ENCODE data around the gene KRR1. TPM values are rescaled to one million over a fixed set of nuclear protein-coding genes. Genes with fewer than 3 reads are reported as not detected.
"Not testable (repeated sequence)": the region's sequence is repeated elsewhere in the genome, so short reads cannot be mapped to it uniquely, and the experiment has no call there.

Gene KRR1
- total RNA-seq, 4 donors from 2014 or later = 26.8 to 43.1 (median 34.8) TPM

DNA sequence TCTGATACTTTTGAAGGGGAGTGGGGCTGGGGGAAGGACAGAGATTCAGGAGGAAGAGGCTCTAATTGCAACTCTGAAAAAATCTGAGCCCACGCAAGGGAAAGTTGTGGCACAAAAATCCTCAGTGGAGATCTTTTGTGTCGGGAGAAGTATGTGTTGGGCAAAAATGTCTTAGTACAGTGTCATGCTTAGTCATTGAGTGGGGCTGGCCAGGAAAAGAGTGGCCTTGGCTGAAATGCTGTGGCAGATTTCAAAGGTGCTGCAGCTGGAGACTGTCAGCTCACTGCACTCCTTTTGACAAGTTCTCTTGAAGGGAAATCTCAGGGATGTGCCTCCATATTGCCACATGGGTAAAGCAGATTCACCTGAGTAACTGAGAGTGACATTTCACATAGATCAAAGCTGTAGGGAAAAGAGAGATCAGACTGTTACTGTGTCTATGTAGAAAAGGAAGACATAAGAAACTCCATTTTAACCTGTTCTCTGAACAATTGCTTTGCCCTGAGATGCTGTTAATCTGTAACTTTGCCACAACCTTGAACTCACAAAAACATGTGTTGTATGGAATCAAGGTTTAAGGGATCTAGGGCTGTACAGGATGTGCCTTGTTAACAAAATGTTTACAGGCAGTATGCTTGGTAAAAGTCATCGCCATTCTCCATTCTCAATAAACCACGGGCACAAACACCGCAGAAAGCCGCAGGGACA lies 66.8 kb downstream of the KRR1 start:
- no peak for ATAC-seq
- DNase-seq = no peak
- Histone ChIP-seq H3K27me3 (no peaks in the 10 kb centered on the region), H3K27ac (no peak overlapping the region), H3K4me3 (no peak overlapping the region), H3K4me1 (no peaks in the 10 kb centered on the region), H3K36me3 (no peaks in the 10 kb centered on the region), H3K9me3 (no peaks in the 10 kb centered on the region)
- in situ Hi-C loops (cut with MboI; ENCODE audit: low sequenced_read_pairs in 4 of 4) = no loop called here
- intact Hi-C loops (cut with DNase I; ENCODE audit: low total_unique reads) = no loop called here
- no peak for TF ChIP-seq CTCF (IDR thresholded peaks at IDR 0.05 in 4 of 5, conservative IDR thresholded peaks at IDR 0.05 in 1 of 5)
- no peak for TF ChIP-seq POLR2A (IDR thresholded peaks at IDR 0.05)

DNA sequence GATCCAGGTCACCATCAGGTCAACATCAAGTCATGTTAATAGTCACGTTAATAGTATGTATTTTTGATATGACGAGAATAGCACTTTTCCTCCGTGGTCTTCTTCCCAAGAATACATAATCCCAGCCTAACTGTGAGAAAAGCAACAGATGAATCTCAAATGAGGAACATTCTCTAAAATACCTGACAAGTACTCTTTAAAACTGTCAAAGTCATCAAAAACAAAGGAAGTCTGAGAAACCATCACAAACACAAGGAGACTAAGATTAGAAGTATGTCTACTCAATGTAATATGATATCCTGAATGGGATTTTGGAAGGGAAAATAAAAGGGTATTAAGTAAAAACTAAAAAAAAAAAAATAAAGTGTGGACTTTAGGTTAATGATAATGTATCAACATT lies 67.7 kb downstream of the KRR1 start:
- no peaks in the 10 kb centered on the region for H3K4me1 ChIP-seq
- intact Hi-C loops (cut with DNase I; ENCODE audit: low total_unique reads) = no loop called here
- no peak overlapping the region for H3K4me3 ChIP-seq
- no peaks in the 10 kb centered on the region for H3K27me3 ChIP-seq
- DNase-seq = no peak
- H3K9me3 ChIP-seq = no peaks in the 10 kb centered on the region
- in situ Hi-C loops (cut with MboI; ENCODE audit: low sequenced_read_pairs in 4 of 4) = no loop called here
- no peak for ATAC-seq
- TF ChIP-seq POLR2A (IDR thresholded peaks at IDR 0.05) (no peak), CTCF (IDR thresholded peaks at IDR 0.05 in 4 of 5, conservative IDR thresholded peaks at IDR 0.05 in 1 of 5) (no peak)
- H3K36me3 ChIP-seq = no peaks in the 10 kb centered on the region
- H3K27ac ChIP-seq = no peak overlapping the region

DNA sequence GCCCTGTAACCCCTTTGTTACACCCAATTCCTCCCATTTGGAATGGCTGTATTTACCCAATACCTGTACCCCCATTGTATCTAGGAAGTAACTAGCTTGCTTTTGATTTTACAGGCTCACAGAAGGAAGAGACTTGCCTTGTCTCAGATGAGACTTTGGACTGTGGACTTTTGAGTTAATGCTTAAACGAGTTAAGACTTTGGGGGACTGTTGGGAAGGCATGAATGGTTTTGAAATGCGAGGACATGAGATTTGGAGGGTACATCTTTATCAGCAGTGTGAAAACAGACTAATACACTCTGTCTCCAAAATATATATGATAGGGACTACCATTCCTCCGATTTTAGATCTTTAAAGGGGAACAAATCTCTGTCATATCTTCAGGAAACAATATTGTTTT lies 69.0 kb downstream of the KRR1 start:
- intact Hi-C loops (cut with DNase I; ENCODE audit: low total_unique reads); in situ Hi-C loops (cut with MboI; ENCODE audit: low sequenced_read_pairs in 4 of 4); H3K4me1 ChIP-seq; DNase-seq; H3K4me3 ChIP-seq; H3K27me3 ChIP-seq; H3K27ac ChIP-seq; H3K9me3 ChIP-seq; H3K36me3 ChIP-seq; ATAC-seq: not testable (repeated sequence)

DNA sequence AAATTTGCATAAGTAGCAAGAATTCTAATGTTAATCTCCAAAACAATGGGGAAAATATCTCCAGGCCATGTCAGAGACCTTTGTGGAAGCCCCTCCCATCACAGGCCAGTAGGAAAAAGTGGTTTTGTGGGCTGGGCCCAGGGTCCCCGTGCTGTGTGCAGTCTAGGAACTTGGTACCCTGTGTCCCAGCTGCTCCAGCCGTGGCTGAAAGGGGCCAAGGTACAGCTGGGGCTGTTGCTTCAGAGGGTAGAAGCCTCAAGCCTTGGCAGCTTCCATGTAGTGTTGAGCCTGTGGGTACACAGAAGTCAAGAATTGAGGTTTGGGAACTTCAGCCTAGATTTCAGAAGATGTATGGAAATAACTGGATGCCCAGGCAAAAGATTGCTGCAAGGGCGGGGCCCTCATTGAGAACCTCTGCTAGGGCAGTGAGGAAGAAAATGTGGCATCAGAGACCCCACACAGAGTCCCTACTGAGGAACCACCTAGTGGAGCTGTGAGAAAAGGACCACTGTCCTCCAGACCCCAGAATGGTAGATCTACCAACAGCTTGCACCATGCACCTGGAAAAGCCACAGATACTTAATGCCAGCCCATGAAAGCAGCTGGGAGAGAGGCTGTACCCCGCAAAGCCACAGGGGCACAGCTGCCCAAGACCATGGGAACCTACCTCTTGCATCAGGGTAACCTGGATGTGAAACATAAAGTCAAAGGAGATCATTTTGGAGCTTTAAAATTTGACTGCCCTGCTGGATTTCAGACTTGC lies 69.5 kb downstream of the KRR1 start:
- intact Hi-C loops (cut with DNase I; ENCODE audit: low total_unique reads); ATAC-seq: not testable (repeated sequence)

More for the DNA sequence above, 69.5 kb downstream of the KRR1 start:
- H3K27me3 ChIP-seq; H3K4me3 ChIP-seq; H3K27ac ChIP-seq; H3K4me1 ChIP-seq; H3K36me3 ChIP-seq; DNase-seq; in situ Hi-C loops (cut with MboI; ENCODE audit: low sequenced_read_pairs in 4 of 4); H3K9me3 ChIP-seq: not testable (repeated sequence)

Other genes with a start within 250 kb of the KRR1 start
- gene CAPS2, start 181.3 kb downstream of the KRR1 start, total RNA-seq = 10 to 100 TPM in 2 of 4 donors, 1 to 10 TPM in 2; 3.0 to 21.7 (median 13.6) TPM
- gene GLIPR1L1, start 176.9 kb downstream of the KRR1 start, total RNA-seq = not detected
- gene GLIPR1L2, start 120.5 kb downstream of the KRR1 start, total RNA-seq = 1 to 10 TPM in 1 of 4 donors, under 1 TPM in 2, not detected in 1; 0.33 to 1.0 (median 0.49) TPM
- gene GLIPR1, start 30.9 kb downstream of the KRR1 start, total RNA-seq = 1 to 10 TPM; 1.1 to 5.6 (median 2.8) TPM

All from gastrocnemius medialis (tissue), 4 donors.